Measurements from ENCODE around the gene BLCAP.
"Not testable (repeated sequence)": the region's sequence is repeated elsewhere in the genome, so short reads cannot be mapped to it uniquely, and the experiment has no call there.

Gene BLCAP

DNA sequence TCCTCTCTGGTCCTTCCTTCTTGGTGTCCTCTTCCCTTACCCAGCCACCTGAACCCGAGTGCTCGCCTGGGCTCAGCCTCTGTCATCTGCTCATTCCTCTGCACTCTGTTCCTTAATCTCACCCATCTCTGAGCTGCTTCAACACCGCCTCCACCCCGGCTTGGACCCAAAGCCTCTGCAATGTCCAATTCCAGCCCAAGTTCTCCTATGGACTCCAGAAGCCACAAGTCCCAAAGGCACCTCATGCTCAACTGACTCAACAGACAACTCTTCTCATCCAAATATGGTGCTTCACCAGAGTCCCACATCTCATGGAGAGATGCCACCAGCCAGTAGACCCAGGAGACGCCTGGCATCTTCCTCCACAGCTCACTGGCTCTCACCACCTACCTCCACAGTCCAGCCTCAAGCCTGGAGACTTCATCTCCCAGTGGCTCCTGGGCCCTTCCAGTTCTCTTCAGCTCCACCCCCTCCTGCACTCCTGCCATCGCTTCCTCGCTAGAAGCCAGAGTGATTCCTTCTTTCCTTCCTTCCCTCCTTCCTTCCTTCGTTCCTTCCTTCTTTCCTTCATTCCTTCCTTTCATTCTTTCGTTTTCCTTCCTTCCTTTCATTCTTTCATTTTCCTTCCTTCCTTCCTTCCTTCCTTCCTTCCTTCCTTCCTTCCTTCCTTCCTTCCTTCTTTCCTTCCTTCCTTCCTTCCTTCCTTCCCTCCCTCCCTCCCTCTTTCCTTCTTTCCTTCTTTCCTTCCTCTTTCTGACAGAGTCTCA is 47.6 kb downstream of the BLCAP start:
- no peak for DNase-seq

DNA sequence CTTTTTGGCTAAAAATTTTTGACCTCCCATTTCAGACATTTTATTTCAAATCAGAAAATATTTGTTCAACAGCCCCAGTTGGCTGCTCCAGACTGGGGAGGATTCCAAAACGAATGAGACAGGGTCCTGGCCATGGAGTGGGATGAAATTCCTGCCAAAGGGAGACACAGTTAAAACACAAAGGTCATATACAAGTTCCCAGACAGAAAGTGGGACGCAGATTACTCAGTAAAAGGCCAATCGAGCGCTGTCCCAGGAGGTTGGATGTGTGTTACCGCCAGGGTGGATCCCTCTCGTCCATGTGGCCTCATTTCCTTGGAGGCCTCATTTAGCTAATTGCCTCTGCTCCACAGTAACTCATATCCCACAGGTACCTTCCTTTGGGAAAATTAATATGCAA is 48.4 kb downstream of the BLCAP start:
- DNase-seq = no peak

DNA sequence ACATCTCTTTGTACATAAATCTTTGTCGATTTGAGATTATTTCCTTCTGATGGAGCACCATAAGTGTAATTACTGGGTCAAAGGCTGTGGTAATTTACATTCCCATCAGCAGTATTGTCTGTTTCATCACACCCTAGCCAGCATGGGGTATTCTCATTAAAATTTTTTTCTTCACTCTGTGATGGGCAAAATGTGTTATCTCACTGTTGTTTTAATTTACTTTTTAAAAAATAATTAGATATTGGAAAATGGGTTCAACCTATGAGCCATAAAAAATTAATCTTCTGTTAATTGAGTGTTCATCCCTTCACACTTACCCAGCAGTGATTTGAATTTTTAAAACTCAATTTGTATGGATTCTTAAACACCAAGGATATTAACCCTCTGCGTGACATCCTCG is 50.6 kb downstream of the BLCAP start:
- DNase-seq = no peak

DNA sequence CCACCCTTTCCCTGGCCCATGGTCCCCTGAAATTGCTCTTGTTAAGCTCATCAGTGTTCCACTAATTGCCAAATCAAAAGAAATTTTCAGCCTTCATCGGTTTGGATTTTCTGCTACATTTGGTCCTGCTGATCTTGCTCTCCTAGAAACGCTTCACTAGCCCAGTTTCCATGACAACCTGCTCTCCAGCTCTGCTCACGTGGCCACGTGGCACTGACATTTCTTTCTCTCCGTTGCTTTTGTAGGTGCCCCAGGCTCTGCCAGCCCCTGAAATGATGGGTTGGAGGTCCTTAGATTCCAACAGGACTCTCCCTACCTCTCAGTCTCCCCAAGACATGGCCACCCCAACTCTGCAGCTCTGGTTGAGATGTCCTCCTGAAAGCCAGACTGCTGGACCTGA is 52.4 kb downstream of the BLCAP start:
- DNase-seq = no peak

DNA sequence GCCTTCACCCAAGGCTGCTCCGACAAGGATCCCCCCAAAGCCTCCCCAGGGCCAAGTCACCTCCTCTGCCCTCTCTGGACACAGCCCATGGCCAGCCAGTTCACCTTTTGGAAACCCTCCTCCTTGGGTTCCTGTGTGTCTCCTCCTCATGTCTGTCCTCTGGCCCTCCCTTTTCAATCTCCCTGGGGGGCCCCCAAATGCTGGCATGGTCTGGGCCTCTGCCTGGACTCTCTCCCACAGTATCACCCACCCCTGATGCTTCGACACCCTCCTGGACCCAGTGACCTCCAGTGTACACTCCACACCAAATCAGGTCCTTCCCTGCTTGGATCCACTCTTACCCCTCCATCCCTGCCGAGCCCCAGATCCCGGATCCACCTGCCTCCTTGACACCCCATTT is 53.3 kb downstream of the BLCAP start:
- no peak for DNase-seq

DNA sequence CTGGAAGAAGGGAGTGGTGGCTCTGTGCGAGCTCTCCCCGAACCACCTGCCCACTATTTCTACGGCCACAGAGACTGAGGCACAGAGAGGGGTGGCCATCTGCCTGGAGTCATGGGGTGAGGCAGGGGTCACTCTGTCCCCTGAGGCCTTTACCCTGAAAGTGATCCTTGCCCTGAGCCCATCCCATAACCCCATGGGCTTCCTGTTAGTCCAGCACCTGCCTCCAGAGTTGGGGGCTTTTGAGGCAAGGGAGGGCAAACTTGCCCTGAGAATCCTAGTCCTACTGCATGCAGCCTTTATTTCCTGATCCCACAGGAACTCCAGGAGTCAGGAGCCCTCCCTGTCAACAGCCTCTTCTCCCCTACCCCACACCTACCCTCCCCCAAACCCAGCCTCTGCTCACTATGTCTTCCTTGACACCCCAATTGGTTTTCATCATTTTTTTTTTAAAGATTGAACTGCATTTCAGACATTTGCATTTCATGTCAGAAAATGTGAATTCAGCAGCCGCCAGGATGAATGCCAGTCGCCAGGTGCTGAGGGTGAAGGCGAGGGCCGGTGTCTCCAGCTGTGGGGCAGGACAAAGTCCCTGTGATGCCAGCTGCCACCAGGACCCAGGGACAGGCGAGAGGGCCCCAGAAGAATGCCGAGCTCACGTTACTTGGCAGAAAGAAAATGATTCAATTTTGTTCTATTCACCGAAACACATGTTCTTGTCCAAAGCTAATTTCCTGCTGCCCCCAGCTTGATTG is 54.3 kb downstream of the BLCAP start:
- no peak for DNase-seq

DNA sequence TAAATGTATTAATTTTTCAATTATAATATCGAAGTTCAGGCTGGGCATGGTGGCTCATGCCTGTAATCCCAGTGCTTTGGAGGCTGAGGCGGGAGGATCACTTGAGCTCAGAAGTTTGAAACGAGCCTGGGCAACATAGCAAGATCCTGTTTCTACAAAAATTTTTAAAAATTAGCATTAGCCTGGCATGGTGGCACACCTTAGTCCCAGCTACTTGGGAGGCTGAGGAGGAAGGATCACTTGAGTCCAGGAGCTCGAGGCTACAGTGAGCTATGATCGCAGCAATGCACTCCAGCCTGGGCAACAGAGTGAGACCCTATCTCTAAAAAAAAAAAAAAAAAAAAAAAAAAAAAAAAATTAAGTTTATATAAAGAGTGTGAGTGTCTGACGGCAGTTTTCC is 55.2 kb downstream of the BLCAP start:
- DNase-seq = not testable (repeated sequence)

DNA sequence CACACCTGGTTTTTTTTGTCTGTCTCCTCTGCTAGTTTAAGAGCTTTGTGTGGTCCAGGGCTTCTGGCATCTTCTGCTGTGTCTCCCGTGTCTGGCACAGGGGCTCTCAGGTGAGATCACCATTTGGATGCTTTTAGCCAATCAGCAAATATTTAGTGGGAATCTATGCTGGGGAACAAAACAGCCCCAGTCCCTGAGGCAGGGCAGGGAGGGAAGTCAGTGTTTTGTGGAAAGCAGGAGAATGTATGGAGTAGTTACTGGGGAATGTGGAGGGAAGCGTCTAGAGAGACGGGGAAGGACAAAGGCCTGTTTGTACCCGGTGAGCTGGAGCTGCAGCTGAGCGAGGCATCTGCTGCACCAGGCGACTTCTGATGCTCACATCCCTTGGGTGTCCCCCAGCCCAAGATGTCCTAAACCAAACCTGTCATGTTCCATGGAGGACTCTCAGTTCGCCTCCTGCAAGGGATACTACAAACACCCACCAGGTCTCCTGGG is 55.9 kb downstream of the BLCAP start:
- DNase-seq = no peak

DNA sequence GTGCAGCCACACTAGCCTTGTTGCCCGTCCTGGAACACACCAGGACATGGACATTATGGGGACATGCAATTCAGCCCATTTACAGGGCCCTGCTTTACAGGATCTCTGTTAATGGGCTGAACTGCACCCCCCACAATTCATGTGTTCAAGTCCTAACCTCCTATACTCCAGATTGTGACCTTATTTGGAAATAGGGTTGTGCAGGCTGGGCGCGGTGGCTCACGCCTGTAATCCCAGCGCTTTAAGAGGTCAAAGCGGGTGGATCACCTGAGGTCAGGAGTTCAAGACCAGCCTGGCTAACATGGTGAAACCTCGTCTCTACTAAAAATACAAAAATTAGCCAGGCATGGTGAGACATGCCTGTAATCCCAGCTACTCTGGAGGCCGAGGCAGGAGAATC is 57.5 kb downstream of the BLCAP start:
- DNase-seq = not testable (repeated sequence)

DNA sequence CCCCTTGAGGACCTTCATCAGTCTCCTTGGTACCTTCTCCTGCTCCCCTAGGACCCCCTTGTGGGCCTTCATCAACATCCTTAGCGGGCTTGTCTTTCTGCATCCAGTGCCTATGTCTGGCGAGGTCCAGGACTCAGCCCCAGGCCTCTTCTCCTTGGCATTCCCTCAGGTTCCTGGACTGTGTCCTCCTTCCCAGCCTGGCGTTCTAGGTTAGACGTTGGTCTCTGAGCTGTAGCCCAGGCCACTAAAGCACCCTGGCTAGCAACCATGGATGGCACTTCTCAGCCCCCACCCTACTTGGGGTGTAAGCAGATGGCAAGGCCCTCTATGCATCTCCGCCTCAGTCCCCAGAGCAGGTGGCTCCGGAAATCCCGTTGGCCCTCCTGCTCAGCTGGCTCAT is 58.1 kb downstream of the BLCAP start:
- no peak for DNase-seq

DNA sequence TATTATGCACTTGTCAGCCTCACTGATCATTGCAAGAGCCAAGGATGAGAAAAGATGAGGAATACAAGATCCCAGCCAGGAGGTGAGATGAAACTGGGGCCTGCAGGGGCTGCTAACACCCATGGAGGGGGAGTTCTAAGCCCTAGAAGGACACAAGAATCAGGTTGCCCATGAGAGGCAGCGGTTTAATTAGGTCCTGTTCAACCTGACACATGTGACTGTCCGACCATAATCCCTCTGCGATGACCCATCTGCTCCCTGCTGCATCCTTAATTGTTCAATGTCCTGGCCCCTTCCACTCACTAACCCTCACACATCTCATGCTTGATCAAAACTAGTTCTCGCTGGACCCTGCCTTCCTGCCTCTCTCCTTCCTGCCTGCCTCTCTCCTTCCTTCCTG is 58.8 kb downstream of the BLCAP start:
- no peak for DNase-seq

All from NCI-H1436 (cell line).